NCI-H2171 (cell line): ENCODE data around the gene UGT1A3.

Experiments used
- DNase-seq: peaks from one replicate; lab custom pipeline; 2025; lab: John Stamatoyannopoulos, UW

The UGT1A3 gene

DNA sequence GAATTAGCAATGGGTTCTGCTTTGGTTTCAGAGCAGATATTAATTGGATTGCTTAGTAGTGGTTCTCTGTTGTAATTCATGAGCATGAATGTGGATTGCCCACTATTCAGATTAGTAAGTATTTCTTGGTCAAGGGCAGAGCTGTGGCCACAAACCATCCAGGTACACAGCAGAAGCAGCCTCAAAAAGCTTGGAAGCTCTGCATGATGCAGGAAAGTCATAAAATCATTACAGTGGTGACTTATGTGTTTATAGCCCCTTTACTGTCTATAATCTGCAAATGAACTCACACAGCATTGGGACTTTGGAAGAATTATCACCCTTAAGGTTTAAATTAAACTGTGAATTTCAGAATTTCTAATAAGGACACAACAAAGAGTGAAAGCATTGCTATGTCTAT lies 29.3 kb downstream of the UGT1A3 start:
- no peak for DNase-seq

DNA sequence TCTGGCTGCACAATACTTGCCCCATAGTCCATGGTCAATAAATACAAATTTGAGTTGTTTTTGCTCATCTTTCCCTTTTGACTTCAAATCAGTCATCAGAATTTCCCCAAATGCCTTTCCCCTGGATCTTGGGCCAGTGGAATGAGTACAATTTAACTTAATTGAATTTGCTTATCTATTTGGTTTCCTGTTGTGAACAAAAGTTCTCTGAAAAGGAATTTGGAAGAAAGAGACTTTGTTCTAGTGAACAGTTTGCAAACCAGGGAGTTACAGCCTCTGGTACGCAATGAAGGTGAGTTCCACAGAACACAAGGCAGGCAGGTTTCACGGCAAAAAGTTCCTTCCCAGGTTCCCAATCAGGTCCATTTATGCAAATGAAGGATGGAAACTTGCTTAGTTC lies 30.0 kb downstream of the UGT1A3 start:
- DNase-seq: no peak

DNA sequence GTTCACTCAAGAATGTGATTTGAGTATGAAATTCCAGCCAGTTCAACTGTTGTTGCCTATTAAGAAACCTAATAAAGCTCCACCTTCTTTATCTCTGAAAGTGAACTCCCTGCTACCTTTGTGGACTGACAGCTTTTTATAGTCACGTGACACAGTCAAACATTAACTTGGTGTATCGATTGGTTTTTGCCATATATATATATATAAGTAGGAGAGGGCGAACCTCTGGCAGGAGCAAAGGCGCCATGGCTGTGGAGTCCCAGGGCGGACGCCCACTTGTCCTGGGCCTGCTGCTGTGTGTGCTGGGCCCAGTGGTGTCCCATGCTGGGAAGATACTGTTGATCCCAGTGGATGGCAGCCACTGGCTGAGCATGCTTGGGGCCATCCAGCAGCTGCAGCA lies 31.2 kb downstream of the UGT1A3 start, which contains the start of gene UGT1A1:
Gene UGT1A1, plus strand, starts transcription at position 228 of the 400 bp plus-strand sequence. Its CDS starts 18 bp downstream, at position 246.
- DNase-seq: no peak

DNA sequence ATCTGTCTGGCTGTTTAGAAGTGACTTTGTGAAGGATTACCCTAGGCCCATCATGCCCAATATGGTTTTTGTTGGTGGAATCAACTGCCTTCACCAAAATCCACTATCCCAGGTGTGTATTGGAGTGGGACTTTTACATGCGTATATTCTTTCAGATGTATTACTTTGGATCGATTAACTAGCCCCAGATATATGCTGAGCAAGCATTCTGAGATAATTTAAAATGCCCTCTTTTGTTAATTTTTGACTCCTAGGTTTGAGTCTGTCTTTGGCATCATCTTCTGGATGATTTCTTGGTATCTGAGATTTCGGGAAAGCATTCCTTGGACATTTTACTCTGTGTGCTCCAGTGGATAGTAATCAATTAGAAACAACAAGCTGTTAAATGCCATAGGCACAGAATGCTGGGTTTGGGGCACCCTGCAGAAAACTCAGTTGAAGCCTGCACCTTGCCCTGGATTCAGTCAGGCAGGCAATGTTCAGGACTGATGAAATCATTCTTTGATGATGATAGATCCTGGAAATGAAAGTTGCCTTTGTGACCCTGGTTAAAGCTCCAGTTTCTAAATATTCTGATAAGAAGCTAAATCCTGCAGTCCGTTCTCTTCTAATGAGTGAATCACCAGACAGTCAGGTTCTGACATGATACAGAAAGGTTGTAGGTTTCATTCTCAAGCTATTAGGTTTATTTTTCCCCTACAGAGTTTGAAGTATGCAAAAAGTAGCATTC lies 32.4 kb downstream of the UGT1A3 start:
- DNase-seq: no peak

DNA sequence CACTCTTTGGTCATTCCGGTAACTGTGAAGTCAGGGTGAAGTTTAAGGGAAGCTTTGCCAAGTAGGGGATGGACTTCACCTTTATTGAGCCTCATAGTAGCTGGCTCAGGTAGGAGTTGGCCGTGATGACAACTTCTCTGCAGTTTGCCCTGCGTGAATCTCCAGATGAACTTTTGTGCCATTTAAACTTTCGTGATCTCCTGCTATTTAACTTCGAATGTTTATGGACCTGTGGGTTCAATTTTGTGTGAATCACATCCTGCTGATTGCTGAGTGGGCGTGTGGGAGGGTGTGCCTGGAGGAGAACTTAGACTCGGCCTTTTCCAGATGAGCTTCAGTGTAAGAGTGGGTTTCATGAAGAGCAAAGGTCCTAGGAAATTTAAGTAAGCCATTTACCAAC lies 35.4 kb downstream of the UGT1A3 start:
- DNase-seq: no peak

DNA sequence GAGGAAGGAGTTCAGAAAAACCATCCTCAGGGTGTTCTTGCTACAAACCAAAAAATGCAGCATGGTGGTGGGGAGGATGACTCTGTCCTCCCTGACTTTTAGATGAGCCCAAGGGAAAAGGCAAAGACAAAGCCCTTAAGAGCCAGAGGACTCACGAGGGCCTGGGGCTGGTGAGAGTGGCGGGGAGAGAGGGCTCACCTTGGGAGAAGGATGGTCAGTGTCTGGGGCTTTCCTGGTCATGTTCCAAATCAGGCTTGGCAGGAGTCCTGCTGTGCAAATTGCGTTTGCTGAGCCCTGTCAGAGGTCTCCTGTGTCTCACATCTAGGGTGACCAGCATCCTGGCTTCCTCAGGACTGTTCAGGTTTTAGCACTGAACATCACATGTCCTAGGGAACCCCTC lies 35.9 kb downstream of the UGT1A3 start:
- DNase-seq: no peak

DNA sequence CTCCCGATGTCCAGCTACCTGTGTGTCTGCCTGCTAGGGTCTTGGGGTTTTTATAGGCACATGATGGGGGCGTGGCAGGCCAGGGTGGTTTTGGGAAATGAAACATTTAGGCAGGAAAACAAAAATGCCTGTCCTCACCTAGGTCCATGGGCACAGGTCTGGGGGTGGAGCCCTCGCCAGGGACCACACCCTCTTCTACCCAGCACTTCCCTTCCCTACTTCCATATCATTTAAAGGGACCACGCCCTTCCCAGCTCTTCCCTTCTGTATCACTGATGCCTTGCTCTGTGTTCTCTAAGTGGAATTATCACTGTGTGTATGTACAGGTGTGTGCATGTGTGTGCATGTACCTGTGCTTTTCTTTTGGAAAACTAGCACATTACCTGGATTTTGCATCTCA lies 37.6 kb downstream of the UGT1A3 start:
- no peak for DNase-seq

DNA sequence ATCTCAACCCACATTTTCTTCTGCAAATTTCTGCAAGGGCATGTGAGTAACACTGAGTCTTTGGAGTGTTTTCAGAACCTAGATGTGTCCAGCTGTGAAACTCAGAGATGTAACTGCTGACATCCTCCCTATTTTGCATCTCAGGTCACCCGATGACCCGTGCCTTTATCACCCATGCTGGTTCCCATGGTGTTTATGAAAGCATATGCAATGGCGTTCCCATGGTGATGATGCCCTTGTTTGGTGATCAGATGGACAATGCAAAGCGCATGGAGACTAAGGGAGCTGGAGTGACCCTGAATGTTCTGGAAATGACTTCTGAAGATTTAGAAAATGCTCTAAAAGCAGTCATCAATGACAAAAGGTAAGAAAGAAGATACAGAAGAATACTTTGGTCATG lies 39.2 kb downstream of the UGT1A3 start:
- DNase-seq: no peak

DNA sequence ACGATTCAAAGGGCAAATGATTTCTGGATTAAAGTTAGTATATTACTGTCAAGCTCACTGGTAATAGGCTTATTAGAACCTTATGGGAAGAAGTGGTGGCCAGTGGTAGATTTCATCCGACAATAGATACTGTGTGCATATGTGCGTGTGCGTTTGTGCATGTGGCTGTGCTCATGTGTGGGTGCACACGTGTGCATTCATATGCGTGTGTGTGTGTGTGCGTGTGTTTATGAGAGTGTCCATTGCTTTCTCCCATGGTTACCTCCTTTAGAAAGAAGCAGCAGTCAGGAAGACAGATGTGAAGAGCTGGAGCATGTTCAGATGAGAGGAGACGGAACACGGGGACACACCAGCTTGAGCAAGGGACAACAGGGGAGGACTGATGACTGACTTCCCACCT lies 40.4 kb downstream of the UGT1A3 start:
- no peak for DNase-seq

DNA sequence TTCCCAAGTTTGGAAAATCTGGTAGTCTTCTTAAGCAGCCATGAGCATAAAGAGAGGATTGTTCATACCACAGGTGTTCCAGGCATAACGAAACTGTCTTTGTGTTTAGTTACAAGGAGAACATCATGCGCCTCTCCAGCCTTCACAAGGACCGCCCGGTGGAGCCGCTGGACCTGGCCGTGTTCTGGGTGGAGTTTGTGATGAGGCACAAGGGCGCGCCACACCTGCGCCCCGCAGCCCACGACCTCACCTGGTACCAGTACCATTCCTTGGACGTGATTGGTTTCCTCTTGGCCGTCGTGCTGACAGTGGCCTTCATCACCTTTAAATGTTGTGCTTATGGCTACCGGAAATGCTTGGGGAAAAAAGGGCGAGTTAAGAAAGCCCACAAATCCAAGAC lies 43.3 kb downstream of the UGT1A3 start:
- no peak for DNase-seq

DNA sequence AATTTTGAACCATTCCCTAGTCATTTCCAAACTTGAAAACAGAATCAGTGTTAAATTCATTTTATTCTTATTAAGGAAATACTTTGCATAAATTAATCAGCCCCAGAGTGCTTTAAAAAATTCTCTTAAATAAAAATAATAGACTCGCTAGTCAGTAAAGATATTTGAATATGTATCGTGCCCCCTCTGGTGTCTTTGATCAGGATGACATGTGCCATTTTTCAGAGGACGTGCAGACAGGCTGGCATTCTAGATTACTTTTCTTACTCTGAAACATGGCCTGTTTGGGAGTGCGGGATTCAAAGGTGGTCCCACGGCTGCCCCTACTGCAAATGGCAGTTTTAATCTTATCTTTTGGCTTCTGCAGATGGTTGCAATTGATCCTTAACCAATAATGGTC lies 43.7 kb downstream of the UGT1A3 start:
- DNase-seq: no peak

DNA sequence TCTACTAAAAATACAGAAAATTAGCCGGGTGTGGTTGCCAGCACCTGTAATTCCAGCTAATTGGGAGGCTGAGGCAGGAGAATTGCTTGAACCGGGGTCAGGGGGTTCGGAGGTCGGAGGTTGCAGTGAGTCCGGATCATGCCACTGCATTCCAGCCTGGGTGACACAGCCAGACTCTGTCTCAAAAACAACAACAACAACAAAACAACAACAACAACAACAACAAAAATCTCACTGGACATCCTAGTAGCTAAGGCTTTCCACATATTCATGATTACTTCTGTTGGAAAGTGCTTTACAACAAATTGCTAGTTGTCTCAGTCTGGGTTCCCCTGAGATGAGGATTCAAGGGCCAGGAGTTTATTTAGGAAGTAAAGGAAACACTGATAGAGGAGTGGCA lies 45.0 kb downstream of the UGT1A3 start:
- DNase-seq: no peak

DNA sequence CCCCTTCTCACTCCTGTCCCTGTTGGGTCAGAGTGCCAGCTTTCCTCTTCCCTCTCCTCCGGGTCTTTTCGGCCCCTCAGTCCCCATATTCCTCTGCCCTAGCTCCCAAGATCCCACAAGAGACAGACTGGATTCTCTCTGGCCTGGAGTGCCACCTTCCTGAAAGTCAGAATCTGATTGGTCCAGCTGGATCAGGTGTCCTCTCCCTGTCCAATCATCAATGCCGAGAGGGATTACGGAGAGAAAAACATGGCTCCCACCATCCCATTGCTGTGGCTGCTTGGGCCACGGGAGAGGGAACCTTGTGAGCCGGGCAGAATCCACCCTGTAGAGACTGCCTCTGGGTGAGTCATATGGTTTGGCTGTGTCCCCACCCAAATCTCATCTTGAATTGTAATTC lies 46.6 kb downstream of the UGT1A3 start:
- DNase-seq: no peak

DNA sequence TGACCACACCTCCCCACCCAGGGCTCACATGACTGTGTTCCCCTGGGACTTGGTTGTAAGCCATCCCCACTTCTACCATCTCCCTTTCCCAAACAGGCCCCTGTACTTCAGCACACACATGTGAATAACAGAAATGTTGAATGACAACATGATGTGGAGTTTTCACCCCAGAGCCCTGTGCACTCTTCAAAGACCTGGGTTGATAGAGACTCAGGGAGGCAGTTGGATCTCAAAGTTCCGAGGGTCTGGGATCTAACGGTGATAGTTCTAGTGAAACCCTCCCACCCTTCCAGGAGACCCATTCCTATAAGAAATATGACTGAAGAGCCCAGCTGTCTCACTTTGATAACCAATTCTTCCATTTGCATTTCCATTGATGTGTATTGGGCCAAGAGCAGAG lies 49.2 kb downstream of the UGT1A3 start, which contains the start of gene MROH2A:
Gene MROH2A, plus strand, starts transcription at position 301 of the 400 bp plus-strand sequence. CDS start 1,029 bp downstream, outside the sequence.
- no peak for DNase-seq

DNA sequence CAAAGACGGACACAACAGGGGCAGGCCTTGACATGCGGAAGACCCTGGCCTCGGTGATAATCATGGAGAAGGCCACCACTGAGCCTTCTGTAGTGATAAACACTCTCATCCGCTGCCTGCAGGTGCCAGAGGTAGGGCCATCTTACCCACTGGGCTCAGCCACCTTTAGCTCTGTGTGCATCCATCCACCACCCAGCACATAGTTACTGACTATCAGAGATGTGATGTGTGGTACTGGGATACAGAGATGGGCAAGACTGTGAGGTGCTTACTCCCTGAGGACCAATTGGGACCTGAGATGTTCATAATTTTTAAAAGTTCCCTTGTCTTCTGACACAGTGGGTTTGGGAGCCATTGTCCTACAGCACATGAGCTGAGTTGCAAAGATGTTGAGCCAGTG lies 50.9 kb downstream of the UGT1A3 start:
- no peak for DNase-seq

DNA sequence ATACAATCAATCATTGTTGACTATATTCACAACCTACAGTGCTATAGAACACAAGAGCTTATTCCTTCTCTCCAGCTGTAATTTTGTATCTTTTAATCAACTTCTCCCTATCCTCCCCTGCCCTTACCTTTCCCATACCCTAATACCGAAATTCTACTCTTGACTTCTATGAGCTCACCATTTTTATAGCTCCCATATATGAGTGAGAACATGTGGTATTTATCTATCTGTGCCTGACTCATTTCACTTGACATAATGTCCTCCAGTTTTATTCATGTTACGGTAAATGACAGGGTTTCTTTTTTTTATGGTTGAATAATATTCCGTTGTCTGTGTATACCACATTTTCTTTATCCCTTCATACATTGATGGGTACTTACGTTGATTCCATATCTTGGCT lies 51.9 kb downstream of the UGT1A3 start:
- no peak for DNase-seq

DNA sequence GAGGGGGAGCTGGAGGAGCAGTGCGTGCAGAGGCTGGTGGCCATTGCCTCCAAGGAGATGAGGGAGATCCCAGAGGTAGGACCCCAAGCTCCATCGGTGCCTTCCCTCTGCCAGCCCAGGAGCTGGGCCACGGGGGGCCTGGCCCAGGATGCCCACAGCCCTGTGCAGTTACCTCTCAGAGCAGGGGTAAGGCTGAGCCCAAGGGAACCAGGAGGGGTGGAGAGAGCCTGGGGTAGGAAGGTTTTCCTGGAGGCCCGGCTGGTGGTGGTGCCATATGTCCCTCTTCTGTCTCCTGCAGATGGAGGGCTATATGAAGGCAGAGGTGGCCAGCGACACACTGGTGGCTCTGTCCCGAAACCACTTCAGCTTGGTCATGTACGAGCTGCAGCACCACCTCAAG lies 60.7 kb downstream of the UGT1A3 start:
- DNase-seq: no peak

DNA sequence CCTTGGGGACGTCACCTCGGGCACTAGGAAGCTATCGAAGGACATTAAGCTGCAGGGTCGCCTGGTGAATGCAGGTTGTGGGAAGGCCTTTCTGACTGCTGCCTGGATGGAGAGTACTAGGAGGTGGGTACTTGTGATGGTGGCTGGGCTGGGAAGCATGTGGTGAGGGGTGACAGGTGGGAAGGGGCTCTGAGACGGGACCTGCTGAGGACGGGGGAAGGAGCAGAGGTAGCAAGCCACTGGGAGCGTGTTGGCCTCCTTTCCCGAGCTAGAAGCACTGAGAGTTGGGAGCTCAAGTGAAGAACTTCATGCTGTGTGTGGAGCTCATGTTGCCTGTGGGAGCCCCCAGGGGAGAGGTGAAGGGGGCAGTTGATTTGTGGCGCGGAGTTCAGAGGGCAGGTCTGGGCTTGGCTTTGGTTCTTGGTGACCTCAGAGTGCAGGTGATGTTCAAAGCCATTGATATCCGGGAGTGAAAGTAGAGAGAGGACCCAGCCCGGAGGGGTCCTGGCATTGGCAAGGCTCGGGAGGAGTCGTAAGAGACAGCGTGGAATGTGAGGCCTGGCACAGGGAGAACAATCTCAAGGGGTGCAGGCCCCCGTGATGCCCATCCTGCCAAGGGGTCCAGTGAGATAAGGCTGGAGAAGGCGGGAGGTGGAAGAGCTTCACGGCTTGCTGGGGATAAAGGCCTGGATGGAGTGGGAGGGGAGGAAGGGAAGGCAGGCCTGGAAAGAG lies 62.5 kb downstream of the UGT1A3 start:
- DNase-seq: no peak

DNA sequence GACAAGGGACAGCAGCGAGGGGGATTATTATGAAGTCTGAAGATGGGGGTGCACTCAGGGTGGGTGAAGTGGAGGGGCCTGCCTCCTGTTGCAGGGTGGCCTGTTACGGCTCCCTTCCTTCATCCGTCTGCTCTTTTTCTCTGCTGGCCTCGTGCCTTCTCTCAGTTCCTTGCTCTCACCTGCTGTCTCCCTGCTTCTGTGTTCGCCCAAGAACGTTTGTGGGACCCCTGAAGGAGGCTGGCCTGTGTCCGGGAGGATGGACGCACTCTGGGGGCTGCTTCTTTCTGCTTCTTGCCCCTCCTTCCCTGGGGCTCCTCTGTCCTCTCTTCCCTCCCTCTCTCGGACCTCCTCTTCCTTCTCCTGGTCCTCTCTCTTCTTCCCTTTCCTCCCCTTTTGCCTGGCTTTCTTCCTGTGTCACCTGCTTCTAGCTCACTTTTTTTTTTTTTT lies 63.1 kb downstream of the UGT1A3 start:
- no peak for DNase-seq

DNA sequence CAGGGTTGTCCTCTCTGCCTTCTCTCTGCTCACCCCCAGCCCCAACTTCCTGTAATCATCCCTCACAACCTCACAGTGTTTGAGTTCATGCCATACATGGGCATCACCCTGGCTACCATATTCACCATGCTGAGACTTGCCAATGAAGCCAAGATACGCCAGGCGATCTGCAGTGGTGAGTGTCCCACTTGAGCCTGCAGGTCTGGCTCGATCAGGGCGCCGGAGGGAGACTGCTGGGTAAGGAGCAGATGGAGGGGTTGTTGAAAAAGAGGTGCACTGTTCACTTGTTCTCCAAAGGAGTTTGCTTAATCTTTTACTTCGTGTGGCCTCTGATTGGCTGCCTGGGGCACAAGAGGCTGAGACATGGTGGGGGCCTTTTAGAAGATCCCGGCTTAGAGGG lies 63.9 kb downstream of the UGT1A3 start:
- no peak for DNase-seq

DNA sequence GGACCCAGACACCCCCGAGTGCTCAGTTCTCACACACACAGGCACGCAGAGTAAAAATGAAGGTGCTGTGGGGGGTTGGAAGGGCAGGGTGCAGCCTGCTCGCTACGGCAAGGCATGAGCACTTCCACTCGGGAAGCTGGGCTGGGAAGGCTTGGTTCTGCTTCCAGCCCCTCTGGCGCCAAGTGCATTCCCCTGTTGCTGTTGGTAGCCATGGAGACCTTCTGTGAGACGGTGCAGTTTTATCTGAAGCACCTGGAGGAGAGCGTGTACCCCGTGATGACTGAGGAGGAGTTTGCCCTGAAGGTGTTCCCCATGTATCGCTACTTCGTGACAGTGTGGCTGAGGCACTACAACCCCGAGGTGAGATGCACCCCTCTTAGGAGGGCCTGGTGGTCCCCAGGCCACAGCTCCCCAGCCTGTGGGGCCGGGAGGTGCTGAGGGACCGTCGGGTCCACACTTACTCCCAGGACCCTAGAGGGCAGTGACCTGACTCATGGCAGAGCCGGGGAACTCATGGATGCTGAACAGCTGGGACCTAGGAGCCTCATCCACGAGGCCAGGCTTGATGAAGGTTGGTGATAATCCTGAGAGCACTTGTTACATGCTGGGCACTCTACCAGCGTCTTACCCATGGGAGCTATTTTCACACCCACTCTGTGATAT lies 64.8 kb downstream of the UGT1A3 start:
- no peak for DNase-seq

DNA sequence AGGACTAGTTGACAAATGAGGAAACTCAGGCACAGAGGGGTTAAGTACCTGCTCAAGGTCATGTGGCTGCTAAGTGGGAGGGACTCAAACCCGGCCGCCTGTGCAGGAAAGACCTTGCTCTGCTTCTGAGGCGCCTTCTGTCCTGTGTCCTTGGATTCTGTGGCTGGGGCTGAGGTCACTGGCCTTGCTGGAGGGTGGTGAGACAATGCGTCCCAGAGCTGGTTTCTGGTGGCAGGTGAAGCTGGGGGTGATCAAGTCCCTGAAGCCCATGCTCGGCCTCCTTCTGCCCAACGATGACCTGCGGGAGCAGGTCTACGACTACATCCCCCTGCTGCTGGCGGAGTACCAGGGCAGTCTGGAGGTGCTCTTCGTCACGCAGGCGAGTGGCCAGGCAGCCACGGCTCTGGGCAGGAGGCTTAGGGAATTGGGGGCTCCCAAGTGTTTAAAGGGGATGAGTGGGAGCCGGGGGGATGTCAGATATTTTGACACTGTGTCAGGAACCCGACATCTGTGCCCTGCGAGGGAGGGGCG lies 65.4 kb downstream of the UGT1A3 start:
- no peak for DNase-seq

DNA sequence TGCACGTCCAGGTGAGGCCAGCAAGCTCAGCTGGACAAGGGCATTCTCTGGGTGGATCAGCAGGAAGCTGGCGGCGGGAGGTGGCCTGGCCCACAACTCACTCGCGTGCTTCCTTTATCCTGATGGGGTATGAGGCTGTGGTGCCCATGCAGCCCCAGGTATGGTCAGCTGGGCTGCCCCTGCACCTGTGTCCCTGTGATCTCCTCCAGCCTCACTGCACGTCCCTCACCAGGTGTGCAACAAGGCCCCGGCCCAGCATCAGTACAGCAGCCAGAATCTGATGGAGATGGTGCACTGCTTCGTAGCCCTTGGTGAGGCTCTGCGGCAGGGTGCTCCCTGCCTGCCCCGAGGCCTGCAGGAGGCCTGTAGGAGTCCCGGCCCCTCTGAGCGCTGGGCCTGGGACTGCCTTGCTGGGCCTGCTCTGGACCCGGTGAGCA lies 66.9 kb downstream of the UGT1A3 start:
- DNase-seq: no peak
